GM12892 (cell line): ENCODE results near the gene CSH2.

Experiments
- POLR2AphosphoS5 ChIP-seq: IDR thresholded peaks from 2 replicates; pipeline ENCODE4 v1.6.1; 2011; ENCODE audit warnings: low read depth, low read length, control low read depth
- TAF1 ChIP-seq: IDR thresholded peaks from 2 replicates; pipeline ENCODE4 v1.6.1; 2011; ENCODE audit warnings: low read depth, mild to moderate bottlenecking, control low read depth, low read length, borderline replicate concordance

GRCh38 chr17:63842173-63842539, 31.3 kb downstream of the CSH2 start:
- TF ChIP-seq POLR2AphosphoS5 (no peak), TAF1 (no peak)
